Stomach (tissue), 9 donors: ENCODE measurements around the gene ASXL2. TPM values are rescaled to one million over a fixed set of nuclear protein-coding genes. Genes with fewer than 3 reads are reported as not detected.

Experiments used
- DNase-seq, 2 donors: peaks; one replicate each; pipeline versions ENCODE4 v3.0.0 to v3.0.0-alpha.2; 2013 to 2019
- H3K27ac ChIP-seq, 5 donors: fragments of 200-600 bp in 4 of 5; sonication (generic) in 4 of 5; one replicate each; pipeline ENCODE4 v1.5.1; 2013 to 2019; ENCODE audit warnings: mild to moderate bottlenecking in 1 of 5, moderate library complexity in 1 of 5
- H3K27me3 ChIP-seq, 3 donors: fragments of 200-600 bp; sonication (generic); one replicate each; pipeline ENCODE4 v1.5.1; 2017 to 2019; ENCODE audit warnings: mixed run types in 1 of 3
- H3K36me3 ChIP-seq, 4 donors: fragments of 200-600 bp; sonication (generic); 1 replicate in 3 of 4; 2 replicates in 1 of 4; pipeline ENCODE4 v1.5.1; 2016 to 2019
- H3K4me1 ChIP-seq, 4 donors: fragments of 200-600 bp; sonication (generic); one replicate each; pipeline ENCODE4 v1.5.1; 2016 to 2019
- H3K4me3 ChIP-seq, 4 donors: fragments of 200-600 bp; sonication (generic) in 3 of 4; one replicate each; pipeline ENCODE4 v1.5.1; 2016 to 2019; ENCODE audit warnings: mild to moderate bottlenecking in 1 of 4
- H3K9me3 ChIP-seq, 4 donors: fragments of 200-600 bp; sonication (generic); one replicate each; pipeline ENCODE4 v1.5.1; 2016 to 2019
- EP300 ChIP-seq: sonication (generic); formaldehyde crosslinking; IDR thresholded peaks from one replicate; pipeline ENCODE4 v1.6.1; 2017; ENCODE audit warnings: antibody characterized with exemption
- POLR2A ChIP-seq, 4 donors: fragments of 450-650 bp; IDR thresholded peaks; one replicate each; pipeline ENCODE4 v1.6.1; 2016; ENCODE audit warnings: antibody characterized with exemption in 4 of 4, control low read depth in 2 of 4, mild to moderate bottlenecking in 1 of 4, moderate library complexity in 1 of 4
- POLR2AphosphoS5 ChIP-seq, 3 donors: sonication (generic); formaldehyde crosslinking; IDR thresholded peaks; one replicate each; pipeline ENCODE4 v1.6.1; 2016; ENCODE audit warnings: antibody characterized with exemption in 3 of 3
- WGBS, 5 donors: extraction: QIAGEN DNeasy Blood & Tissue Kit in 3 of 5; methylation state at CpG; one replicate each; pipeline versions ENCODE4 v1.1.5 to v1.1.7; 2013 to 2018; 5-methylcytosine and 5-hydroxymethylcytosine counted together
- intact Hi-C: fragments of 100-400 bp; cut with DNase I; formaldehyde crosslinking; loops from one replicate; pipeline ENCODE4 v1.15.1; 2023; ENCODE audit warnings: low total_unique reads
- polyA plus RNA-seq, 3 donors: library from polyadenylated mRNA; stranded (reverse); fragments of 200-250 nt; gene quantifications; one replicate each; pipeline ENCODE4 v1.2.3, GENCODE V29; 2013
- total RNA-seq, 5 donors: library from RNA; depleted of rRNA; stranded (reverse); fragments of >200 nt; gene quantifications; one replicate each; pipeline versions ENCODE4 v1.1.0 to v1.2.3, GENCODE V29; 2014 to 2016
- TF ChIP-seq, protein P1 (sequence below), 7 experiments: fragments of 450-650 bp in 4 of 7; fragments of 200-600 bp in 3 of 7; sonication (generic) in 3 of 7; IDR thresholded peaks; one replicate each; pipeline ENCODE4 v1.5.1; 2016 to 2019; ENCODE audit warnings: antibody characterized with exemption in 7 of 7, control low read depth in 2 of 7, mild to moderate bottlenecking in 1 of 7
- donor health status: healthy with polysubstance abuse.
- donor health status: Bipolar disorder and iron deficiency.
- donor health status: healthy.

ASXL2 gene
- total and polyA plus RNA-seq, 8 donors, result 1.6 to 26.5 (median 12.8) TPM

DNA sequence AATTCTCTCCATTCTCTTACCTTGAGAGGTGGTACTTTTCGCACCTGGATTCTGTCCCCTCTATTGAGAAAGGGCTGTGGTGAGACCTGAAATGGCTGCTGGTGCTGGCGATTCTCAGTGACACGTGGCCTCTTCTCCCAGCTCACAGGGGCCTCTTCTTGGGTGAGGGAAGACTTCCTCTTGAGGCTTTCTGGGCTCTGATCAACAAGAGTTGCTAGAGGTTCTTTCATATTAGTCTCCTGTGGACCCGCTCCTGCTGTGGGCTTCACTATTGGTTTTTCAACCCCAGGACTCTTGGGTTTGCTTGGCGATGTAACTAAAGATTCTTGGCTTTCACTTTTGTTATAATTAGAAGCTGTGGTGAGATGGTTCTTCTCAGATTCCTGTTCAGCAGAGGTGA, 128.6 kb downstream of the ASXL2 start:
- intact Hi-C loops, result no loop called here
- H3K36me3 ChIP-seq, result peaks cover 49 to 94% (median 81%) of the 10 kb centered on the region in 4 donors
- WGBS, 5 donors, result 88 to 98% (median 92%) methylated on average over 5 of the region's 5 CpGs
- no peak for DNase-seq
- H3K4me1 ChIP-seq, result no peaks in the 10 kb centered on the region
- no peak overlapping the region for H3K27ac ChIP-seq
- TF ChIP-seq EP300, result no peak
- no peak for TF ChIP-seq POLR2A (IDR thresholded peaks at IDR 0.05)
- TF ChIP-seq, protein P1, sequence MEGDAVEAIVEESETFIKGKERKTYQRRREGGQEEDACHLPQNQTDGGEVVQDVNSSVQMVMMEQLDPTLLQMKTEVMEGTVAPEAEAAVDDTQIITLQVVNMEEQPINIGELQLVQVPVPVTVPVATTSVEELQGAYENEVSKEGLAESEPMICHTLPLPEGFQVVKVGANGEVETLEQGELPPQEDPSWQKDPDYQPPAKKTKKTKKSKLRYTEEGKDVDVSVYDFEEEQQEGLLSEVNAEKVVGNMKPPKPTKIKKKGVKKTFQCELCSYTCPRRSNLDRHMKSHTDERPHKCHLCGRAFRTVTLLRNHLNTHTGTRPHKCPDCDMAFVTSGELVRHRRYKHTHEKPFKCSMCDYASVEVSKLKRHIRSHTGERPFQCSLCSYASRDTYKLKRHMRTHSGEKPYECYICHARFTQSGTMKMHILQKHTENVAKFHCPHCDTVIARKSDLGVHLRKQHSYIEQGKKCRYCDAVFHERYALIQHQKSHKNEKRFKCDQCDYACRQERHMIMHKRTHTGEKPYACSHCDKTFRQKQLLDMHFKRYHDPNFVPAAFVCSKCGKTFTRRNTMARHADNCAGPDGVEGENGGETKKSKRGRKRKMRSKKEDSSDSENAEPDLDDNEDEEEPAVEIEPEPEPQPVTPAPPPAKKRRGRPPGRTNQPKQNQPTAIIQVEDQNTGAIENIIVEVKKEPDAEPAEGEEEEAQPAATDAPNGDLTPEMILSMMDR (IDR thresholded peaks at IDR 0.05), result no peak
- no peaks in the 10 kb centered on the region for H3K27me3 ChIP-seq
- H3K4me3 ChIP-seq, result no peak overlapping the region
- no peaks in the 10 kb centered on the region for H3K9me3 ChIP-seq

DNA sequence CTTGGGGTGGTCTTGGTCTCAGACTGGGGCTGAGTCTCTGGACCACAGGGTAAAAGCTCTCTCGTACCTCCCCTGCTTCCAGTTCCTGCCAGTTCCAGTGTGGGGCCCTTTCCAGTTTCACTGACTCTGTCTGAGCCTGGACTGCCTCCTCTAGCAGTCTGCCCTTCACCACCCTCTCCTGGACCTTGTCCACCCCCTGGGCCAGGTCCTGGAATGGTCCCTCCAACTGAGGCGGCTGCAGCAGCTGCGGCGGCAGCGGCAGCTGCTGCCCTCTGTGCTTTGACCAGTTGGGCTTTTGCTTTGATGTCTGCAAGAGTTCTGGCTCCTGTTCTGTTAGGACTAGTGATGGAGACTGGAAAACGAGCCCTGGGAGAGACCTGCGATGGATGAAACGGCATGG, 134.2 kb downstream of the ASXL2 start:
- TF ChIP-seq, protein P1 (IDR thresholded peaks at IDR 0.05), result no peak
- no peak for TF ChIP-seq POLR2A (IDR thresholded peaks at IDR 0.05)
- no peak for TF ChIP-seq POLR2AphosphoS5 (IDR thresholded peaks at IDR 0.05)
- TF ChIP-seq EP300, result no peak
- Histone ChIP-seq H3K4me3 (no peak overlapping the region), H3K27ac (no peak overlapping the region), H3K9me3 (no peaks in the 10 kb centered on the region), H3K27me3 (no peaks in the 10 kb centered on the region), H3K4me1 (peaks cover 0 to 9% (median 4%) of the 10 kb centered on the region in 4 donors), H3K36me3 (peaks cover 27 to 68% (median 57%) of the 10 kb centered on the region in 4 donors)
- intact Hi-C loops, result no loop called here
- 94 to 99% (median 95%) methylated on average over 8 of the region's 8 CpGs for WGBS, 5 donors
- no peak for DNase-seq

DNA sequence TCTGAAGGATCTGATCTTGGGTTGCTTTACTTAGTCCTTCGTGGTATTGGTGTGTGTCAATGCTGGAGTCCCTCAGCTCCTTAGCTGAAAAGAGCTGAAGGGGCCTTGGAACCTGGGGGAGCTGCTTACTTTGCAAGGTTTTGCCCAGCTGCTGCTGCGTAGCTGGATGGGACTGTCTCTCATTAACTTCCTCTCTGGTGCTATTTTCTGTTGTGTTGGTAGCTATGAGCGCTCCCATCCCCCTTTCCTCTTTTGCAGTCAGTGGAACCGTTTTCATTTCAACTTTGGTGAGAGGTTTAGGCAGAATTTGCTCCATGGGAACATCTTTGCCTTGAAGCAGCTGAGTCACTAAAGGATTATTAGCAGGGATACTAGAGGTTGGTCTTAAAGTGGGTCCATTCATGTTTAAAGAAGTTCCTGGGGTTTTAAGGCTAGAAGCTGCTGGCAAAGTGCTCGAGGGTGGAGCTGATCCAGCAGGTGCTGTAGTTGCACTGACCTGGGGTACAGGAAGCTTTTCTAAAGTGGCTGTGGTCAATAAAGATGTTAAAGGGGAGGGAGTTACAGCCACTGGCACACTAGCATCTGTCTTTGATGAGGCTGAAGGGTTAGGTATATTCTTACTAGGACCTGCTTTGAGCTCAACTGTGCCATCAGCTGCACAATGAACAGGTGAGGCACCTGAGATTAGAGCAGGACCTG, 135.0 kb downstream of the ASXL2 start:
- TF ChIP-seq EP300 (no peak), POLR2A (IDR thresholded peaks at IDR 0.05) (no peak), POLR2AphosphoS5 (IDR thresholded peaks at IDR 0.05) (no peak)
- TF ChIP-seq, protein P1 (IDR thresholded peaks at IDR 0.05), result no peak
- H3K4me3 ChIP-seq, result no peak overlapping the region
- peak in 1 of 2 donors; percentile 47 for DNase-seq
- no peaks in the 10 kb centered on the region for H3K9me3 ChIP-seq
- WGBS, 5 donors, result 70 to 93% (median 81%) methylated on average over 5 of the region's 5 CpGs
- H3K27me3 ChIP-seq, result no peaks in the 10 kb centered on the region
- peaks cover 27 to 60% (median 49%) of the 10 kb centered on the region in 4 donors for H3K36me3 ChIP-seq
- H3K27ac ChIP-seq, result no peak overlapping the region
- H3K4me1 ChIP-seq, result peaks cover 0 to 9% (median 4%) of the 10 kb centered on the region in 4 donors
- intact Hi-C loops, result no loop called here

DNA sequence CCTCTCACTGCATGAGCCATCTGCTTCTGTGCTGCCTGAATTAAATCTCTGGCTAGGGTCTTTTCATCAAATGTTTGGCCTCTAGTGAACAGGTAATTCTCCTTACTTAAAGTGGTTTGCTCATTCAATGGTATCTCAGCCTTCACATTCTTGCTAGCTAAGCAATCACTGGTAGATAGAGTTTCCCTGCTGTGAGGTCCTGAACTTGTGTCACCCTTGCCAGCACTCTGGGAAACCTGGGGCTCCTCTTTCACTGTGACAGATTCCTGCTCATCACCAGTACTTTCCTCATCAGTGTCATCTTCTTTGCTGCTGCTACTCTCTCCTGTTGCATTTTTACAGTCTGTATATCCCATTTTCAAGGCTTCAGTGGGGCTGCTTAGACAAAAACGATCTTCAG, 135.8 kb downstream of the ASXL2 start:
- no peak overlapping the region for H3K27ac ChIP-seq
- 76 to 92% (median 83%) methylated on average over 1 of the region's 1 CpG for WGBS, 5 donors
- no peak for TF ChIP-seq EP300
- TF ChIP-seq, protein P1 (IDR thresholded peaks at IDR 0.05), result no peak
- TF ChIP-seq POLR2AphosphoS5 (IDR thresholded peaks at IDR 0.05), result no peak
- no peak for TF ChIP-seq POLR2A (IDR thresholded peaks at IDR 0.05)
- no peak for DNase-seq
- intact Hi-C loops, result no loop called here
- H3K36me3 ChIP-seq, result peaks cover 26 to 53% (median 42%) of the 10 kb centered on the region in 4 donors
- H3K4me1 ChIP-seq, result peaks cover 0 to 9% (median 4%) of the 10 kb centered on the region in 4 donors
- H3K4me3 ChIP-seq, result no peak overlapping the region
- no peaks in the 10 kb centered on the region for H3K27me3 ChIP-seq
- no peaks in the 10 kb centered on the region for H3K9me3 ChIP-seq
